NCI-H1048 (cell line): ENCODE results near the gene SMIM7.

Source experiments
- DNase-seq: peaks from one replicate; lab custom pipeline; 2025; lab: John Stamatoyannopoulos, UW

The SMIM7 gene

DNA sequence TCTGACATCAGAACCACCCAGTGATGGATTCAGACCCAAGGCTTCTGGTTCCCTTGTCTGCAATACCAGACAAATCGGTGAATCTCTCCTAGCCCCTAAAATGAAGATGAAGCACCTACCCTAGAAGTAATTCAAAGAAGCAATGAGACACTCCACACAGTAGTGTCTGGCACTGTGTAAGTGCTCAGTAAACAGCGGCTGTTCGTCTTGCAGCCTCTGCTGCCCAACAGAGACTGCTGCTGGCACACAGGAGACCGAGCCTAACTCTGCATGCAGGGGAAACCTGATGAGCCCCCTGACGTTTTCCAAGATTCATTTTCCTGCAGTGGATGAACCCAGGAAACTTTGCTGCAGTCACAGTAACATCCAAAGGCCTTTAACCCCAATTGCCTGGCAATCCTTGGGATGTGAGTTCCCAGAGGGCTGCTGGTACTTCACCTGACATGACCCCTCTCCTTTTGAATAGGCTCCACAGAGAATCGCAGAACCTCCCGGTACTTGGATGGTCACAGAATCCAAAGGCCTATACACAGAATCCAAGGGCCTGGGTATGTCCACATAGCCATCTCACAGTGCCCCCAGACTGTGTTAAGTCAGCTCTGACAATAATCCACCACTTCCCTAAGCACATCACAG, 38.7 kb downstream of the SMIM7 start:
- no peak for DNase-seq

DNA sequence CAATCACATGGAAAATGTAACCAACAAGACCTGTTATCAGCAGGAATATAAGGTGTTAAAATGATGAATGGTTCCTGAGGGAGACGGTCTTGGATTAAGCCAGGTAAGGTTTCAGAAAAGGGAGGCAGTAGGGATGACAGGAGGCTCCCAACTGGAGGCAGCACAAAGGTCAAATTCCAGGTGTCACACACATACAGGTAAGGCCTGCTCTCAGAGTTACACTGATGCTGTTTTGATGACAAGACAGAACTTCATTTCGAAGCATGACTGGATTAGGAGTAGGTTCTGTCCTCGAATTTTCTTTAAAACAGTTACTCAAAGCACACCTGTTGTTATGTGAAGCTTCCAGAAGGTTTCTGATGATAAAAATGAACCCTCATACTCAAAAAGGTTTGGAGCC, 39.4 kb downstream of the SMIM7 start:
- DNase-seq: no peak

DNA sequence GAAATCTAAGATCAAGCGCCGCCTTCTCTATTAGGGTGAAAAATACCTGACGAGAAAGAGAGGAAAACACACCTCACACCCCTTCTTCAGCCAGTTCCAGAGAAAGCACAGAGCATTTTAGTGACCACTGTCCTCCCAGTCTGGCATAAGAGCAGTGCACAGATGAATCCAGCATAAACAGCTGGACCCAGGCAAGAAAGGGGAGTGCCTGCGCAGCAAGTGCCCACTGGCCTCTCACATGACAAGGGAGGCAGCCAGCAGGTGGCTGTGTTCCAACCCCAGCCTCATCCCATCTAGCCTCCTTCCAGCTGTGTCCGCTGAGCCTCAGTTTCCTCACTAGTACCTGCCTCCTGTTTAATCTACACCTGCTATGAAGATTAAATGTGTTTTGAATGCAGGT, 39.9 kb downstream of the SMIM7 start:
- DNase-seq: no peak

DNA sequence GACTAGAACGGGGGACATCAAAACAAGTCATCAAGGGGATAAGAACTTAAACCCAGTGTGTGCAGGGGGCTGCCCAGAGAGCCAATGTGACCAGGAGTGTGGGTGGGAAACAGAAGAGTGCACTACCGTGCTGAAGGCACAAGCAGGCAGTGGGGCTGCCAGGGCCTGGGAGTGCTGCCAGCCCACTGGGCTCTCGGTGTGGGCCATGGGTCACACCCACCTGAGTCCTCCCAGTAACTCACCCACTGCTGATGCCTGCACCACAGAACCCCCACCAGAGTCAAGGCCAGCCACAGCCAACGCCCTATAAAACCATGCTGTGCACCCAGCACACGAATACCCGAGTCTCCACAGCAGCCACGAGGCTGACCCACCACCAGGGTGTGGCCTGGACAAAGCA, 40.5 kb downstream of the SMIM7 start:
- no peak for DNase-seq

DNA sequence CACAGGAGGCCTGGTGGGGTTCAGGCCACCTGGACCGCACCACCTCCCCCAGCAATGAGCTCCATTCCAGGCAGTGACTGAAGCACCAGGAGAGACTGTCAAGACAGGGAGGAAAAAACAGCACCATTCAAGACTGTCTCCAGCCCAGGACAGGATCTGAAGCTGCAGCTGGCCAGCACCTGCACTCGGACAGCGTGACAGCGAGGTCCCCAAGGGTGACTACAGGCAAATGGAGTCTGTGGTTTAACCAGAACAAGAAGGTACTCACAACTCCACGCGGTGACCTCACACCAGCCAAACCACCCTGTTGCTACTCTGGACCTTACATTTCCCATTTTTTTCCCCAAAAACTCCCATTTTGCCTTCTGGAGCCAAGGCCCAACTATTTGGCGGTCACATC, 41.7 kb downstream of the SMIM7 start:
- DNase-seq: no peak

DNA sequence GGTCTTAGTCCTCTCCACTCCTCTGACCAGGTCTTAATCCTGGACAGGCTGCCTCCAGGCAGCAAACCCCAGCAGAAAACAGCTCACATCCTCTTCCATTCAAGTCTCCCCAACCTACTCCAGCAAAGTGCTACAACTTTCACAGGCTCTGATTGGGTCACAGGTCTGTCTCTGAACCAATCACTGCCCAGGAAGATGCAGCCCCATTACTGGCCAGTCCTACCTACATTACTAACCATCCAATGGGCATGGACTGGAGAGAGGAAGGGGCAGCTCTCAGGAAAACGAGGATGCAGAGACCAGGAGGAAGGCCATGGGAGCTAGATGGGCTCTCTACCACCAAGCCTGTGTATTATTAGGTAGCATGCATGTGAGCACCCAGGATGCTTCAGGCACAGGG, 44.1 kb downstream of the SMIM7 start:
- DNase-seq: no peak

DNA sequence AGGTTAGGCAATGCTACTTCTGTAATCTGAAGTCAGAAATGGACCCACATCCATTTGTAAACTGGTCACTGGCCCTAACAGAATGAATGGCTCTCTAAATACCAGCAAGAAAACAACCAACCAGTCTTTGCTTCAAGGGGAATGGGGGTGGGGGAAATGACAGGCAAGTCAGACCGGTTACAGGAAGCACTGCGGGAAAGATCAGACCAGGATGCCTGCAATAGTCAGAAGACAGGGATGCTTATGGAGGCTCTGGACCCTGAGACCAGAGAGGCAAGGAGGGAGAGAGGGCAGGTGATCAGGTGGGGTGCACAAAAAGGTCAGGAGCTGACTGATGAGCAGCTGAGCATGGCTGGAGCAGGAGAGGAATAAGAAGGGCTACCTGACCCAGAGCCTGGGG, 45.0 kb downstream of the SMIM7 start:
- no peak for DNase-seq

DNA sequence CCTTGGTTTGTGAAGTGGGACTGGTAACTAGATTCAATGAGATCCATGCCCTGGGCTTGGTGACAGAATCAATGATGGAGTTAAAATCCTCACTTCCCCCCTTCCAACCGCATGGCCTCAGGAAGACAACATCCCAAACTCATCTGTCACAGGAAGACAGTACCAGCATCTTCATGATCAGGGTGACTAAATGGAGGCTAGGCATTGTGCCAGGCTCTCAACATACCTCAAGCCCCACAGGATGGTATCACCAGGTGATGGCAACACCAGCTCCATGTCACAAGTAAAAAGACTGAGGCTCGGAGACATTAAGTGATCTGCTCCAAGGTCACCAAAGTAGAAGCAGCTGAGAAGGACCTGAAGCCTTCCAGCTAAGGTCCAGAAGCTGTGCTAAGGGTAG, 46.1 kb downstream of the SMIM7 start:
- DNase-seq: no peak

DNA sequence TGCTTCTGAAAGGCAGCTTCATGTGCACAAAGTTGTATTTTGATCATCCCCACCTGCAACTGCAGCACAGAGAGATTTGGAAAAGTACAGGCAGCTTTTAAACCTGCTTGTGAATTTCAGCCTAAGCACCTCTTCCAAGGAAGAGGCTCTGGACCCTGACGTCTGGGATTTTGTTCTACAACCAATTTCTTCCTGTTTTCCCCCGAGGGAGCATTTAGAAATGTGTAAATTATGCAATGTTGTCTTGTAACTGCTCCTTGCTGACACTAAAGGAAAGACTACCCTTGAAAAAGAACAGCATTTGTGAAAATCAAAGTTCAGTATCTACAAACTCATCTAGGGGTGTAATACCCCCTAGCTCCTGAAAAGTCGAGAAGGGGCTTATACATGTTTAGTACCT, 47.3 kb downstream of the SMIM7 start:
- no peak for DNase-seq

DNA sequence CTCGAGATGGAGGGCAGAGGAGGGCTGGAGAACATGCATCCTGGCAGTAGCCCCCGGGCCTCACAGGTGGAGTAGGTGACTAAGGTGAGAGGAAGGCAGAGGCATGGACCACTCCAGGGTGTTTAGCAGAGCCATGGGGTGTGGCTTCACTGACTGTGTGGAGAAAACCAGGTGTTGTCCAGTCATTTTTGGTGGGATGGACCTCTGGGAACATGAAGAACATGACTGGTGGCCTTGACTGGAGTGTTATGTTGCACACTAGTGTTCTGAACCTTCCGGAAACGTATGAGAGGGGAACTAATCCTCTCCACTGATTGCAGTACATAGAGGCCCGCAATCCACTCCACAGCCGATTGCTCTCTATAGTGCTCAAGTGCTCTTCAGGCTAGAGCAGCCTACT, 48.8 kb downstream of the SMIM7 start:
- no peak for DNase-seq

DNA sequence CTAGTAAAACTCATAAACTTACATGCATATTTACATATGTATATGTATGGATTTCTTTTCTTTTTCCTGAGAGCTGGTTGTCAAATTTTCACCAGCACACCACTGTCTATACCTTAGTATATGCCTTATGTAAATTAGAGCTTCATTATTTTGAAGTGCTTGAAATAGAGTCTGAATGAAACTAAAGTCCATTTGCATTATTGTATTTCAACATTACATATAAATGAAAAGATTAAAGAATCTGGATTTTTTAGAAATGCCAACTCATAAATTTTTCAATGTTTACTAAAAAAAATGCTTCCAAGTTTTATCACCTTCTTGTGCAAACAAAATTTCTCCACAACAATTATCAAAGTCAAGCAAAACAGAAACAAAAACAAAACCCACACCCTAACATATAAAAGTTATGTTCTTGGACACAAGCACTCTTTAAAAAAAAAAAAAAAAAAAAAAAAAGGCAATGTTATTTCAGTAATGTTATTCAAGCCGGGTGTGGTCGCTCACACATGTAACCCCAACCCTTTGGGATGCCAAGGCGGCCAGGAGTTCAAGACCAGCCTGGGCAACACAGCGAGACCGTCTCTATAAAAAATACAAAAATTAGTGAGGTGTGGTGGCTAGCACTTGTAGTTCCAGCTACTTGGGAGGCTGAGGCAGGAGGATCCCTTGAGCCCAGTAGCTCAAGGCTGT, 50.3 kb downstream of the SMIM7 start:
- no peak for DNase-seq

DNA sequence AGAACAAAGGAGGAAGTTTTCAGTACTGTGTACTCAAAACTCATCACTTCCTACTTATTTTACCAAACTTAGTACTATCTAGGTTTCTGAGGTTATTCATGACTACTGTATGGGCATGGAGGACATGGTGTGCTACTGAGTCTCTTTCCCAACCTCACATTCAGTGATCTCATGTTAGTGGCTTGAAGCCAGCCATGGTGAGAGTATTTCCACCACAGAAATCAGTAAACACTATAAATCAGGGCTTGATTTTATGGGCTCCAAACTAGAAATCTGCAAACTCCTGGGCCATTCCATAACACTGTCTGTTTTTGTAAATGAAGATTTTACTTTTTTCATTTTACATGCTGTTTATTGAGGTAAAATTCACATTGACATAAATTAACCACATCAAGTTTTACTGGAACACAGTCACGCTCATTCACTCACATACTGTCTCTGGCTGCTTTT, 51.6 kb downstream of the SMIM7 start:
- DNase-seq: no peak

DNA sequence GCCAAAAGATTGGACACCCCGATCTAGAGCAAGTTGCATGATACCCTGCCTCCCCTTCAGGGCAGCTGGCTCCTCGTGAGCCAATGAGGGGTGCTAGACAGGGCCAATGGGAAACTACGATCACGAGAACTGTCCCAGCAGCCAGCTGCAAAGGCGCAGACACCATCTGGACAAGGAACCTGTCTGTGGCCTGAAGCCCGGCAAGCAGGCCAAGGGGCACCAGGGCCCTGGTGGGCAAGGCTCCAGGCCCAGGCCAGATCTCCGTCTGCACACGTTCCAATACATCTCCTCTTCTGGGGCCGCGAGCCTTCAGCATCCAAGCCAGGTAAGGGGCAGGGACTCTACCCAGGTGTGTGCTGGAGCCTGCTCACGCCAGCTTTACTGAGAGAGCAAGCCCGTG, 52.1 kb downstream of the SMIM7 start:
- DNase-seq: no peak

DNA sequence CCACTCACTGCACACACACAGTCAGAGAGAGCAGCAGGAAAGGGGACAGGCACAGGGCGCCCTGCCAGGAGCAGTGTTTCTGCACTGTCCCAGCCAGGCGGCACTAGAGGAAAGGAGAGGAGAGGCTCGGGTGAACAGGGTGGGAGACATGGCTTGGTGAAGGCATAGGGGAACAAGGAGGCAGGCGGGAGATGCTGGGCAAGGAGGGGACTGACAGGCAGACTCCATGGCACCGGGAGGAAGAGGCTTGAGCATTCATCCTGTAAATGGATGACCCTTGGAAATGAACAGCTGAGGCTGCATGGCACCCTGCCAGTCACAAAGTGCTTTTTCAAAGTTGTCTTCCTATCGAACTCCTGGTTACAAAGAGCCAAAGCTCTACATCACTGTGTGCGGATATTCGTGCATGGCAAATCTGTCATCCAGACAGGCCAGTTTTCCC, 54.4 kb downstream of the SMIM7 start:
- DNase-seq: no peak

DNA sequence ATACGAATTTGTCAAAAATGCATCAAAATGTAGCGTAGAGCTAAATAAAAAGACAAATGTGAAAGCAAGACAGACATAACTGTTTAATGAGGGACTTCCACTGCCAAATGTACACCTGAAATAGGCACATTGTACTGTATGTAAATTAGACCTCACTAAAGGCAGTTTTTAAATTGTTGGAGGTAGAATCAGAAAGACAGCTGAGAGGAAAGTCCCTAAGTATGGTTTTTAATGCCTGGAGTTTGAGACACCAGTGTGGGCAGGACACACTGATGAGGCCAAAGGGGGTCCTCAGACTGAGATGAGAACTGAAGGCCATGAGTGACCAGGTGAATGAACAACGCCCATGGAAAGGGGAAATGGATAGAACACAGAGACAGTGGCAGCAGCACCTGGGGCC, 54.8 kb downstream of the SMIM7 start:
- DNase-seq: no peak

DNA sequence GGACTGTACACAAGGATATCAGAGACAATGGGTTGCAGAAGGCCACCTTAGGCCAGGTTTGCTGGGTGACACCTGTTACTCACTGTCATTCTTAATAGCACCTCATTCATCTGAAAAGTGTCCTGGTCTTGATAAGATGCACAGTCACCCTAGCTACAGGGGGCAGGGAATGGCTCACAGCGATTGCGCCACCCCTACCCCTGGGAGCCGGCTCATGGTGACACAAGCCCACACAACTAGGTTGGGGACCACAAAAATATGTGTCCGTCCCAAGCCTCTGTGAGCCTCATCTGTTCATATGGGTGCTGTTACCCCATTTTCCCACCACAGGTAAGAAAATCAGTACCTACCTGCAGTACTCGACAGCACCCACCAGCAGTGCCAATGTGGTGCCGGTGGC, 55.3 kb downstream of the SMIM7 start:
- DNase-seq: no peak

DNA sequence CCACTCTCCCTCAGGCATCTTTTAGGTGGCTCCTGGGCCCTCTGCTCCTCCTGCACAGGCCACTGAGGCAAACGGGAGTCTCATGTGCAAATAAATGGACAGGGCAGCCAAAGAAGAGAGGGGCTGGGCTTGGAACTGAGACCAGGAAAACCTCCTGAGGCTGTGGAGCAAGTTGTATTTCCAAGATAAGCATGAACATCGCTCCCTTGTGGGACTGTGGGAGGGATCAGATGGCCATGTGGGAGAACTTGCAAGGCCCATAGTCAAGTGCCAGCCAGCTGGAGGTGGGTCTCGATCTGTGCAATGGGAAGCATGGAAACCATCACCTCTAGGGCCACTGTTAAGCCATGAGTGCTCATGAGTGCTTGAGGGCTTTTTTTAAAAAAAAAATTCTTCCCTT, 56.9 kb downstream of the SMIM7 start:
- no peak for DNase-seq

DNA sequence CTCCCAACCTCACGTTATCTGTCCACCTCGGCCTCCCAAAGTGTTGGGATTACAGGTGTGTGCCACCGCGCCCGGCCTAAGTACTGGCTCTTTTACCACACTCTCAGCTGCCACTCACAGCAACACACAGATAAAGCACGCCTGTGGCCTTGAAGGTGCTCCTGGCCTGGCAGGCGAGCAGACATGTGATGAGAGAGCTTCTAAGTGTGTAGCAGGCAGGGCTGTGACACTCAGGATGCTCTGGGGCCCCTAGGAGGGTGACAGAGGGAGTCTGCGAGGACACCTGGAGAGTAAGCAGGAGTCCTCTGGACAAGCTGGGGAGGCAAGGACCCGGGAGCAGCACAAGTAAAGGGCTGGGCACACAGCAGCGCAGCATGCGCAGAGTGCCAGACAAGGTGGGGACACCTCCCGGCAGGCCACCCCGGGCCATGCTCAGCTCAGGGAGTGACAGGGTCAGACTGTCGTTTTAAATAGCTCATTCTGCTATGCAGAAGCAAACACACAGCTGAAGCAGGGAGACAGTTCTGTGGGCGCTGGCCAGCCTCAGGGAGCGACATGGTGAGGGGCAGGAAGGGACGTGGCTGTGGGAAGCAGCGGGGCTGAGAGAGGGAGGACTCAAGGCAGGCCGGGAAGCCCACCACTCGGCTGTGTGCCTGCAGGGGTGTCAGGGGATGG, 58.4 kb downstream of the SMIM7 start:
- no peak for DNase-seq

DNA sequence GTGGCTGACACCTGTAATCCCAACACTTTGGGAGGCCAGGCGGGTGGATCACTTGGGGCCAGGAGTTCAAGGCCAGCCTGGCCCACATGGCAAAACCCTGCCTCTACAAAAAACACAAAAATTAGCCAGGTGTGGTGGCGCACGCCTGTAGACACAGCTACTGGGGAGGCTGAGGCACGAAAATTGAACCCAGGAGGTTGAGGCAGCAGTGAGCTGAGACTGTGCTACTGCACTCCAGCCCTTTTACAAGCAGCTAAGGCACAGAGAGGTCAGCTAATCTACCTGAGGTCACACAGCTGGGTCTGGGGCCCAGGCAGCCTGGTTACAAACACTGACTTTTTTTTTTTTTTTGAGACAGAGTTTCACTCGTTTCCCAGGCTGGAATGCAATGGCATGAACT, 59.1 kb downstream of the SMIM7 start:
- DNase-seq: no peak

DNA sequence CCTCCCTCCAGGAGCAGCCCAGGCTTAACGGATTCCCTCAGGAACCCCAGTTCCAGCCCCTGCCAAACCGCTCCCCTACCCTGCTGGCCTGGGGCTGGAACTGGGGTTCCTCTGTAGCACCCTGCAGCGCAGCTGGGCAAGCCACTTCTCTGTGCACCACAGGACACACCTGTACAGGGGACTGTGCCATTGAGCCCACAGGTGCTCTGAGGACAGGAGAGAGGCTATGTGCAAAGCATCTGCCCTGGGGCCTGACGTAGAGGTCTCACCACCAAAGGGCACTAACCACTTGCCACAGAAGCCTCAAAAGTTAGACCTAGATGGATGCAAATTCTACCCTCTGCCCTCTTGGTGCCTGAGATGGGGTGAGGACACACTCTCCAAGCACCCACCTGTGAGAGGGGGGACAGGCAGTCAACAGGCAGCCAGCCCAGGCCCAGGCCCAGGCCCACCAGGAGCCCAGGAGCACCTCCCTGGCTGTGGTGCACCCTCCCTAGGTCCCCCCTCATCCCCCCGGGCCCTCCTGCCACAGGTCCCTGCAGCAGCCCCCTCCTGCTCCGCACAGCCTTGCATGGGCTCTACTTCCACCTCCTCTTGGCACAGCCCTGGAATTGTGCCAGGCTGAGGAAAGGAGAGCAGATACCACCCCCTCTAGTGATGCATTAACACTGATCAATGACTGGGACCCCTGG, 60.1 kb downstream of the SMIM7 start:
- no peak for DNase-seq

DNA sequence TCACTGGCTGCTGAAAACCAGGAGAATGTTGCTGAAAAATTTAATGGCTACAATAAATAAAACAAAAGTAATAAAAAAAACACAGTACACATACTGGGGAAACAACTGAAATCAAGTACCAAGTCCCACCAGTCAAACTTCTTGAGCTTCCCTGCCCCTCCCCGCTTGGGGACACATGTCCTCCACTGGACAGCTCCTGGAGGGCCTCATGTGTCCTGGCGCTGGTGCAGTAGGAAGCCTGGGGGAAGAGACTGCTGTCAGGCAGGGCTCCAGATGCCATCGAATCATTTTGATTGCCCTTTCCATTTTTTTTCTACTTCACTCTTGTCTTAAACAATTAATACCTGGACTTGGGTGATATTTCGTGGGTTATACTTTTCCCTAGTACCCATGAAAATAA, 61.1 kb downstream of the SMIM7 start:
- no peak for DNase-seq

DNA sequence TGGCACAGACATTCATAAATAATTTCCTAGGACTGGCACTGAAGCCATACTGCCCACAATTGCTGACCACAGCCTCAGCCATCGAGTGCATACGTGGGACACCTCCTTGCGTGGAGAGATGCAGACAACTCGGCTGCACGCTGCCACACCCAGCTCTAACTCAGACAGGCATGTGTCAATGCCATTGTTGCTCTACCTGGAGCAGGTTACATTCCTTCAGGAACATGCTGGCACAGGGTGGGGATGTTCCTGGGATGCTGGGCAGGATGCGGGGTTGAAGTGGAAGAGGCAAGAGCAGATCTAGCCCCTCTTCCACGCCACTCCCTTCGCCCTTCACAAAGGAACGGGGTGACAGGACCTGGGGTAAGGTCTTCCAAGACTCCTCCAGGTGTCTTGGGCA, 63.5 kb downstream of the SMIM7 start:
- DNase-seq: no peak
